Fibroblast of villous mesenchyme (primary cell): ENCODE measurements around the gene HOTAIR. TPM values are rescaled to one million over a fixed set of nuclear protein-coding genes. Genes with fewer than 3 reads are reported as not detected.

Experiments used
- DNase-seq: peaks from one replicate; pipeline ENCODE4 v3.0.0-alpha.2; 2010; ENCODE audit warnings: low read depth
- H3K4me3 ChIP-seq: 2 replicates; pipeline ENCODE4 v1.5.1; 2011; ENCODE audit warnings: low read depth, mild to moderate bottlenecking, low read length
- CTCF ChIP-seq: IDR thresholded peaks from 2 replicates; pipeline ENCODE4 v1.5.1; 2012; ENCODE audit warnings: low read depth, mild to moderate bottlenecking, low read length; ENCODE audit not compliant: insufficient read depth
- total RNA-seq: library from RNA; depleted of rRNA; stranded (reverse); fragments of >200 nt; gene quantifications from 2 replicates; pipeline ENCODE4 v1.2.3, GENCODE V29; 2012

HOTAIR gene
- total RNA-seq, 1 donor = 0.86 TPM

- no peak overlapping the region for H3K4me3 ChIP-seq
- DNase-seq = no peak
- TF ChIP-seq CTCF = no peak
Observed at GRCh38 chr12:54002915-54003389, 28.2 kb upstream of the HOTAIR start.

GRCh38 chr12:54002278-54002914 is 27.6 kb upstream of the HOTAIR start:
- H3K4me3 ChIP-seq = no peak overlapping the region
- DNase-seq = no peak
- no peak for TF ChIP-seq CTCF

- no peak for DNase-seq
- peak overlapping the region; percentile 83 for H3K4me3 ChIP-seq
Observed at GRCh38 chr12:54001283-54002187, 26.8 kb upstream of the HOTAIR start.

GRCh38 chr12:54000116-54001114 is 25.7 kb upstream of the HOTAIR start, which contains the start of gene HOXC9:
Gene HOXC9, plus strand, starts transcription at chr12:54000161. Its CDS starts 28 bp downstream, at chr12:54000189.
- TF ChIP-seq CTCF = no peak
- no peak for DNase-seq
- H3K4me3 ChIP-seq = peak within 1 kb of the TSS; percentile 83

More at GRCh38 chr12:54001283-54002187, 26.8 kb upstream of the HOTAIR start:
- no peak for TF ChIP-seq CTCF

GRCh38 chr12:53999559-54000115 is 24.9 kb upstream of the HOTAIR start:
- DNase-seq = peak; percentile 89
- H3K4me3 ChIP-seq = peak overlapping the region; percentile 83
- no peak for TF ChIP-seq CTCF

- TF ChIP-seq CTCF = peak; percentile 3
- no peak for DNase-seq
- peak overlapping the region; percentile 83 for H3K4me3 ChIP-seq
Observed at GRCh38 chr12:53998900-53999236, 24.1 kb upstream of the HOTAIR start.
